HEK293 (cell line): ENCODE measurements around the gene MPHOSPH9.

Experiments
- REPIN1 ChIP-seq: fragments of 450-650 bp; formaldehyde crosslinking; IDR thresholded peaks from 2 replicates; pipeline ENCODE4 v1.5.1; 2017; ENCODE audit warnings: missing biosample characterization, missing genetic modification characterization, low read depth
- YY1 ChIP-seq: fragments of 450-650 bp; formaldehyde crosslinking; IDR thresholded peaks from 2 replicates; pipeline ENCODE4 v1.5.1; 2018; ENCODE audit warnings: missing biosample characterization, missing genetic modification characterization
- ZNF175 ChIP-seq: fragments of 450-650 bp; formaldehyde crosslinking; IDR thresholded peaks from 2 replicates; pipeline ENCODE4 v1.5.1; 2016; ENCODE audit warnings: missing biosample characterization, missing genetic modification characterization
- ZNF2 ChIP-seq: fragments of 450-650 bp; formaldehyde crosslinking; IDR thresholded peaks from 2 replicates; pipeline ENCODE4 v1.5.1; 2016; ENCODE audit warnings: missing biosample characterization, missing genetic modification characterization
- ZNF521 ChIP-seq: fragments of 450-650 bp; formaldehyde crosslinking; IDR thresholded peaks from 2 replicates; pipeline ENCODE4 v1.5.1; 2017; ENCODE audit warnings: missing biosample characterization, mild to moderate bottlenecking, missing genetic modification characterization
- ZNF561 ChIP-seq: fragments of 450-650 bp; IDR thresholded peaks from 2 replicates; pipeline ENCODE4 v1.5.1; 2018; ENCODE audit warnings: missing biosample characterization, missing genetic modification characterization, borderline replicate concordance
- TF ChIP-seq, protein P1 (sequence below): fragments of 450-650 bp; formaldehyde crosslinking; IDR thresholded peaks from 2 replicates; pipeline ENCODE4 v1.5.1; 2016; ENCODE audit warnings: missing biosample characterization, missing genetic modification characterization
- TF ChIP-seq, protein P2 (sequence below): sonication (generic); formaldehyde crosslinking; IDR thresholded peaks from 2 replicates; pipeline ENCODE4 v1.8.1; 2022; ENCODE audit warnings: mild to moderate bottlenecking, moderate library complexity, missing genetic modification reagents

DNA sequence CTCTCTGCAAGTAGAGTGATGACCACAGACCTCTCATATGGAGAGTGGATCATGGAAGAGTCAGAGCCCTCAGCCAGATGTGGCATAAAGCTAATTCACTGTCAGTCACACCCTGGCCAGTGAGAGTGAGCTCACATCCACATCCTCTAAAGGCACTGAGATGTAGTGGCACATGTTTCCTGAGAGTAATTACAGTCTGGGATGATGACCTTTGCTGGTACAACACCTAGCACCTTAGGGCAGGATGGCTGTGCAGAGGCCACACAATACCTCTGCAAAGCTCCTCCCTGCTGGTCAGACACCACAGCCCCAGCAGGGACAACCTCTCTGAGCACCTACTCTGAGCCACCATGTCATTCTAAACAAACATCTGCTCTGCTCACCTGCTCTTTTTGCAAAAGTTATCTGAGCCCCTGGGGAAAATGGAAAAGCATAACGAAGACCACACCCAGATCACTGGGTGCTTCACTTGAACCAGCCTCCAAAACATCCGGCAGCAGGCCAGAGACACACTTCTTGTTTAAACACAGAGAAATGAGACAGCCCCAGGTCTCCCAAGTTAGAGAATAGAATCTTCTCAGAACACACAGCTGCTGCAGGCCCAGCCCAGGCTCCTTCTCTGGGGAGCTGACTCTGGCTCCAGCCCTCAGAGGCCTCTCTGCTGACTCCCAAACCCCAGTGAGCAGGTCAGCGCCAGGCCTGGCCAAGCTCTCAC lies 112.3 kb downstream of the MPHOSPH9 start:
- TF ChIP-seq REPIN1 (tag by site-specific recombination) (no peak), ZNF2 (tag by site-specific recombination) (no peak), ZNF521 (tag by site-specific recombination) (no peak), ZNF175 (tag by site-specific recombination) (no peak), YY1 (no peak), ZNF561 (tag by site-specific recombination) (no peak)
- TF ChIP-seq, protein P1, sequence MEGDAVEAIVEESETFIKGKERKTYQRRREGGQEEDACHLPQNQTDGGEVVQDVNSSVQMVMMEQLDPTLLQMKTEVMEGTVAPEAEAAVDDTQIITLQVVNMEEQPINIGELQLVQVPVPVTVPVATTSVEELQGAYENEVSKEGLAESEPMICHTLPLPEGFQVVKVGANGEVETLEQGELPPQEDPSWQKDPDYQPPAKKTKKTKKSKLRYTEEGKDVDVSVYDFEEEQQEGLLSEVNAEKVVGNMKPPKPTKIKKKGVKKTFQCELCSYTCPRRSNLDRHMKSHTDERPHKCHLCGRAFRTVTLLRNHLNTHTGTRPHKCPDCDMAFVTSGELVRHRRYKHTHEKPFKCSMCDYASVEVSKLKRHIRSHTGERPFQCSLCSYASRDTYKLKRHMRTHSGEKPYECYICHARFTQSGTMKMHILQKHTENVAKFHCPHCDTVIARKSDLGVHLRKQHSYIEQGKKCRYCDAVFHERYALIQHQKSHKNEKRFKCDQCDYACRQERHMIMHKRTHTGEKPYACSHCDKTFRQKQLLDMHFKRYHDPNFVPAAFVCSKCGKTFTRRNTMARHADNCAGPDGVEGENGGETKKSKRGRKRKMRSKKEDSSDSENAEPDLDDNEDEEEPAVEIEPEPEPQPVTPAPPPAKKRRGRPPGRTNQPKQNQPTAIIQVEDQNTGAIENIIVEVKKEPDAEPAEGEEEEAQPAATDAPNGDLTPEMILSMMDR (tag by site-specific recombination) = no peak
- TF ChIP-seq, protein P2, sequence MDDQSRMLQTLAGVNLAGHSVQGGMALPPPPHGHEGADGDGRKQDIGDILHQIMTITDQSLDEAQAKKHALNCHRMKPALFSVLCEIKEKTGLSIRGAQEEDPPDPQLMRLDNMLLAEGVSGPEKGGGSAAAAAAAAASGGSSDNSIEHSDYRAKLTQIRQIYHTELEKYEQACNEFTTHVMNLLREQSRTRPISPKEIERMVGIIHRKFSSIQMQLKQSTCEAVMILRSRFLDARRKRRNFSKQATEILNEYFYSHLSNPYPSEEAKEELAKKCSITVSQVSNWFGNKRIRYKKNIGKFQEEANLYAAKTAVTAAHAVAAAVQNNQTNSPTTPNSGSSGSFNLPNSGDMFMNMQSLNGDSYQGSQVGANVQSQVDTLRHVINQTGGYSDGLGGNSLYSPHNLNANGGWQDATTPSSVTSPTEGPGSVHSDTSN (CRISPR knock-in tag) = no peak
